Subcutaneous abdominal adipose tissue (tissue), 5 donors: ENCODE results near the gene TM4SF1.

Experiments
- H3K27ac ChIP-seq: one replicate; pipeline ENCODE4 v1.7.0; 2013; ENCODE audit warnings: low read depth, mild to moderate bottlenecking, inconsistent platforms, low read length, moderate library complexity
- H3K27me3 ChIP-seq, 5 donors: one replicate each; pipeline ENCODE4 v1.7.0; 2013; ENCODE audit warnings: low read length in 5 of 5, inconsistent platforms in 1 of 5; ENCODE audit not compliant: control insufficient read depth in 5 of 5, insufficient read depth in 4 of 5
- H3K36me3 ChIP-seq, 5 donors: one replicate each; pipeline ENCODE4 v1.7.0; 2013; ENCODE audit warnings: low read length in 5 of 5; ENCODE audit not compliant: control insufficient read depth in 5 of 5, insufficient read depth in 5 of 5
- H3K4me1 ChIP-seq, 5 donors: one replicate each; pipeline ENCODE4 v1.7.0; 2013; ENCODE audit warnings: low read length in 5 of 5, mild to moderate bottlenecking in 3 of 5, moderate library complexity in 1 of 5; ENCODE audit not compliant: control insufficient read depth in 5 of 5, insufficient read depth in 5 of 5
- H3K4me3 ChIP-seq, 5 donors: one replicate each; pipeline ENCODE4 v1.7.0; 2013; ENCODE audit warnings: low read length in 5 of 5, low read depth in 1 of 5
- H3K9ac ChIP-seq, 5 donors: one replicate each; pipeline ENCODE4 v1.7.0; 2013; ENCODE audit warnings: low read length in 5 of 5, mild to moderate bottlenecking in 4 of 5, moderate library complexity in 3 of 5
- H3K9me3 ChIP-seq, 5 donors: one replicate each; pipeline ENCODE4 v1.7.0; 2013; ENCODE audit warnings: low read length in 5 of 5; ENCODE audit not compliant: control insufficient read depth in 5 of 5
- donor health status: healthy.
- donor health status: healthy.
- donor health status: healthy.
- donor health status: healthy.
- donor health status: healthy.

TM4SF1 gene

GRCh38 chr3:149396476-149396875 lies 19.0 kb upstream of the TM4SF1 start:
- Histone ChIP-seq H3K36me3 (no peaks in the 10 kb centered on the region), H3K9me3 (no peaks in the 10 kb centered on the region), H3K9ac (no peak overlapping the region), H3K27ac (no peak overlapping the region), H3K27me3 (no peaks in the 10 kb centered on the region), H3K4me1 (no peaks in the 10 kb centered on the region), H3K4me3 (no peak overlapping the region)

GRCh38 chr3:149395107-149396089 lies 17.9 kb upstream of the TM4SF1 start:
- Histone ChIP-seq H3K4me1 (no peaks in the 10 kb centered on the region), H3K9ac (no peak overlapping the region), H3K27ac (no peak overlapping the region), H3K36me3 (no peaks in the 10 kb centered on the region), H3K4me3 (no peak overlapping the region), H3K27me3 (no peaks in the 10 kb centered on the region), H3K9me3 (no peaks in the 10 kb centered on the region)

DNA sequence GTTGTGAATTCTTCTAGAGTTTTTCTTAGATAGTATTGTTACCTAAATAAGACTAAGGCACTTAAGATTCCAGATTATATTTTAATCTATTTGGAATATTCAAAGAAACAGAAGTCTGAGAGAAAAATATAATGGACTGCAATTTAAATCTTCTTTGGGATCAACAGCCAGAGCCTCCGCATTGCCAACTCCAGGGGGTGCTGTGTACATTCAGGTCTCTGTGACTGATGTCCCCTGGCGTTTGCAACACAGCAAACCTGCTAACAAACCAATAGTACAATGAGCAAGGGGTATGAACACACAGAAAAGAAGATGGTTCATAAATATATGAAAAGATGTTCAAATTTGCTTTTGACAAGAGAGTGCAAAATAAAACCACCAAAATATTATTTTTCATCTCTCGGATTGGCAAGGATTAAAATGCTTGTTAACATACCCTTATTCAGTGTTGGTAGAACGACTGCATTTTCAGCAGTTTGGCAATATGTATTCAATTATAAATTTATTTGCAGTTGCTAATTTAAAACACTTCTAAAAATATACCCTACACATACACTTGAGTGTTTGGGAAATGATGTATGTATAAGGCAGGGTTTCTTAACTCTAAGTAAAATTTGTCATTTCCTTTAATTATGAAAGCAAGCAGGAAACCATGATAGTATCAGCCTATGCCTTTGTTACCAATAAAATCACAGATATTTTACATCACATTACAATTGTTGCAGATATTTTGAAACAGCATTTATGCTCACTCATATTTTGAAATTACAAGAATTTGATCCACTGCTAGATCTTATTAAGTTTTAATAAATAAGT lies 16.1 kb upstream of the TM4SF1 start:
- no peaks in the 10 kb centered on the region for H3K27me3 ChIP-seq
- no peaks in the 10 kb centered on the region for H3K9me3 ChIP-seq
- no peaks in the 10 kb centered on the region for H3K36me3 ChIP-seq
- no peak overlapping the region for H3K4me3 ChIP-seq
- no peaks in the 10 kb centered on the region for H3K4me1 ChIP-seq
- no peak overlapping the region for H3K27ac ChIP-seq
- no peak overlapping the region for H3K9ac ChIP-seq

DNA sequence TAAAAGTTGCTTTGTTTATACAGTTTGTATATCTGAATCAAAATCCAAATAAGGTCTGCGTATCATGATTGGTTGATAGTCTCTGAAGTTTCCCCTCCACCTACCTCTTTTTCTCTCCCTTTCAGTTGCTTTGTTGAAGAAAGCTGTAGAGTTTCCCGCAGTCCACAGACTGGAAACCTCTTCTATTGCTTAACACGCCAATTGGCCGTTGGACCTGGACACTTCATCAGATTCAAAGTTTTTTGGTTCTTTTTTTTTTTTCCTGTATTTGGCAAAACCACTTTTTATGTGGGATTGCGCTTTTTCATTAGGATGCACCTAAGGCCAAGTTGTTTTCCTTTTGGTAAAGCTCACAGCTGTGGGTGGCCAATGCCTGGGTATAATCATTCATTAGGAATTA lies 14.5 kb upstream of the TM4SF1 start:
- peaks cover 0 to 6% (median under 1%) of the 10 kb centered on the region in 5 donors for H3K4me1 ChIP-seq
- H3K4me3 ChIP-seq = no peak overlapping the region
- no peaks in the 10 kb centered on the region for H3K27me3 ChIP-seq
- H3K36me3 ChIP-seq = no peaks in the 10 kb centered on the region
- no peaks in the 10 kb centered on the region for H3K9me3 ChIP-seq
- no peak overlapping the region for H3K9ac ChIP-seq
- no peak overlapping the region for H3K27ac ChIP-seq

DNA sequence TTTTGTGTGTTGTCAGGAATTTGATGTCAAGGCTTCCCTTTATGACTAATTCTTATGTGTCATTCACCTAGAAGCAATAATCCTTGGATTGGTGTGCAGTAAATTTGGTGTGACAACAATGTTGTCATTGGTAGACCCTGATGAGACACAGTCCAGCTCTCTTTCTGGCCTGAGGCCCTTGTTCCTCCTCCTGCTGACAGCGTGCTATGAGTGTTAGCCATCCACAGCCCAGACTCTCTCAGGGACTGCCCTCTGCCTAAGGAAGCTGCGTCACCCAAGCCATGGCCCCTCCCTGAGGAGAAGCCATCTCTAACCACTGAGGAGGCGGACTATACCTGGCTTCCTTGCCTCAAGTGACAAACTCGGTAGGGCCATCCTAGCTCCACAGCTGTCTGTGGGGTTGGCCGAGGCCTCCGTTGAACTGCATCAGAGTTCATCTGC lies 13.3 kb upstream of the TM4SF1 start:
- H3K9ac ChIP-seq = no peak overlapping the region
- no peak overlapping the region for H3K27ac ChIP-seq
- H3K27me3 ChIP-seq = no peaks in the 10 kb centered on the region
- H3K9me3 ChIP-seq = no peaks in the 10 kb centered on the region
- peaks cover 2 to 12% (median 8%) of the 10 kb centered on the region in 5 donors for H3K4me1 ChIP-seq
- H3K4me3 ChIP-seq = no peak overlapping the region
- no peaks in the 10 kb centered on the region for H3K36me3 ChIP-seq

- Histone ChIP-seq H3K27me3 (no peaks in the 10 kb centered on the region), H3K9me3 (no peaks in the 10 kb centered on the region), H3K4me3 (no peak overlapping the region), H3K36me3 (no peaks in the 10 kb centered on the region), H3K27ac (no peak overlapping the region), H3K9ac (no peak overlapping the region), H3K4me1 (peaks cover 2 to 12% (median 8%) of the 10 kb centered on the region in 5 donors)
Measured at GRCh38 chr3:149390294-149390693, 12.8 kb upstream of the TM4SF1 start.

- Histone ChIP-seq H3K9ac (no peak overlapping the region), H3K27ac (no peak overlapping the region), H3K36me3 (no peaks in the 10 kb centered on the region), H3K27me3 (no peaks in the 10 kb centered on the region), H3K9me3 (no peaks in the 10 kb centered on the region), H3K4me3 (no peak overlapping the region), H3K4me1 (peaks cover 2 to 12% (median 9%) of the 10 kb centered on the region in 5 donors)
Measured at GRCh38 chr3:149388531-149389417, 11.3 kb upstream of the TM4SF1 start.

DNA sequence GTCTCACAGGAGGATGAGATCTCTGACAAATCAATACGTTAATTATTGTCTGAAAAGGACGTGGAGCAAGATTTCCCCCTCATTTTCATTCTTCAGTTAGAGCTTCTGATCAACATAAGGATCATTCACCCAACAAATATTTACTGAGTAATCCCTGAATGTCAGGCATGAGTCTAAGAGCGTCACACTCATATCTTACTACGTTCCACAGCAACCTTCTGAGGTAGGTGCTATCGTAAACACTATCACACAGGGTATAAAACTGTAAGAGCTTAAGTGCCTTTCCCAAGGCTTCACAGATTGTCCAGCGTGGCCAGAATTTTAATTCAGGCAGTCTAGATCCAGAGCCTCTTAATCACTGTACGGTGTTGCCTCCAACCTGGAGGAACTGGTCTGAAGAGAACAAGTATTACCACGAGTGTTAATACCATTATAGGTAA lies 10.6 kb upstream of the TM4SF1 start:
- no peaks in the 10 kb centered on the region for H3K9me3 ChIP-seq
- no peak overlapping the region for H3K4me3 ChIP-seq
- H3K9ac ChIP-seq = no peak overlapping the region
- H3K4me1 ChIP-seq = peaks cover 2 to 12% (median 9%) of the 10 kb centered on the region in 5 donors
- no peaks in the 10 kb centered on the region for H3K36me3 ChIP-seq
- peak overlapping the region; percentile 35 for H3K27ac ChIP-seq
- no peaks in the 10 kb centered on the region for H3K27me3 ChIP-seq

DNA sequence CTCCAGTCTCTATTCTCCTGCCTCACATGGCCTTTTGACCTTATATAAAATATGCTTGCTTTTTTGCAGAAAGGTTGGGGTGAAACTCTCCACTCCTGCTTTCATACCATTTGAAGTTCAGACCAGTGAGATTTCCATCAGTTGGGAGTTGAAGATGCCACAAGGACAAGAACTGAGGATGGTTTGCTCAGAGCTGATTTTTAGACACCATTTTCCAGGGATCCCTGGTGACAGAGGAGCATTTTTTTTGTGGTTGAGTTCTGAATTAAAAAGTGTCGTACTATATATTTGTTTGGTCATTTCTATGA lies 8.8 kb upstream of the TM4SF1 start:
- H3K9me3 ChIP-seq = no peaks in the 10 kb centered on the region
- H3K4me3 ChIP-seq = no peak overlapping the region
- peaks cover 2 to 12% (median 9%) of the 10 kb centered on the region in 5 donors for H3K4me1 ChIP-seq
- H3K27me3 ChIP-seq = no peaks in the 10 kb centered on the region
- H3K36me3 ChIP-seq = no peaks in the 10 kb centered on the region
- peak overlapping the region; percentile 35 for H3K27ac ChIP-seq
- no peak overlapping the region for H3K9ac ChIP-seq
